DMS79 (cell line): ENCODE measurements around the gene MTMR6.

Experiments used
- DNase-seq: peaks from one replicate; lab custom pipeline; 2025; lab: John Stamatoyannopoulos, UW

Gene MTMR6

DNA sequence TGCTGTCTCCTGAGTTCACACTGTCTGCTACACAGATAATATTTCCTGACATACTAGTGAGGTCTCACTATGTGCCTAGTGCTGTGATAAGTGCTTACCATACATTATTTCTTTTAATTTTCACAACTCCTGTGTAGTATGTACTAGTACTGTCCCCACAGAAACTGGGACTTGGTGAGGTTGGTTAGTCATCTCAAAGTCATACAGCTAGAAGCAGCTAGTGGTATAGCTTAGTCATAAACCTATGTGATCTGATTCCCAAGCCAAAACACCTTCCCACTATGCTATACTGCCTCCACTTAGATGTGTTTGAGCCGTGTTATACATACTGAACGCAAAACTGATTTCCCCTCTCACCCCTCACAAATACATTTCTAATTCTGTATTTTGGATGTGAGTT, 10.5 kb downstream of the MTMR6 start:
- DNase-seq: no peak

DNA sequence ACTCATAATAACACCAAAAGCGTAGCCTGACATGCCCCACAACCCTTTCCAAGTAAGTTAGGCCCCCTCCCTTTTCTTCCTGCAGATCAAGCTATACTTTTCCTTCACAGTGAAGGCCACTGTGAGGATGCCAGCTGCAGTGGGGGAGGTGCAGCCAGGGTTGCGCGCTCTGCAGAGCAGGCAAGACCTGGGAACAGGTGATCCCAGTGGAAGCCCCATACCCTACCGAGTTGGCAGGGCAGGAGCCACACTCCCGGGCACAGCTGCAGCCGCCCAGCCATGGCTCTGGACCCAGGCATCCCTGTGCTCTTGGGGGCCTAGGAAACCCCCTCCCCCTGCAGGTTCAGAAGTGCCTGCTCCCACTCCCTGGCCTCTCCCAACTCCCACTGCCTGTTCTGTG, 18.7 kb downstream of the MTMR6 start:
- DNase-seq: no peak

DNA sequence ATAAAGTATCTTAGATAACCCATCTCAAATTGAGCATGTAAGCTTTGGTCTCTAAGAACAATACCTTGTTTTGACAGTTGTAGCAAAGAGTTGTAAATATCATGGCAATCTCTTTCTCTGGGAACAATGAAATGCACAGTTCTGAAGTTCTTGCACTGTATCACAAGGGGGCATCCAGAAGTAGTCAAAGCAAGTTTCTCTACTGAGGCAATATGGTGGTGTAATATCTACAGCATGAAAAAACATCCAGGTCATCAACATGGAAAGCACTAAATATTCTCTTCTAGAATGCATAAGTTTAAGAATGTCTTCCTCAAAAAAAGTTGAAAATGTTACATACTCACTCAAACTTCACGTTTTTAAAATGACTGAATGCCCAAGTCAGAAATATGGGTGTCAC, 19.6 kb downstream of the MTMR6 start:
- DNase-seq: no peak

DNA sequence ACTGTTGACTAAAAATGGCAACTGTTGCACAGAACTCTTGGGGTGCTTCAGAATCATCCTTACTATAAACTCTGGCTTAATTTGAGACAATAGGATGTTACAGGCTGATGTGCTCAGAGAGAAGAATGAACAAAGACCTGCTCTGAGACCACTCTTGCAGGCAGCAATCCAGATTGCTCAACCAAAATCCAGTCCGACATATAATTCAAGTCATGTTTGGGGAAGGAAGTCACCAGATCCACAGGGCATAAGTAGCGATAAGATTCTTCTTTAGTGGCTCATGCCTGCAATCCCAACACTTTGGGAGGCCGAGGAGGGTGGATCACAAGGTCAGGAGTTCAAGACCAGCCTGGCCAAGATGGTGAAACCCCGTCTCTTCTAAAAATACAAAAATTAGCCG, 20.6 kb downstream of the MTMR6 start:
- DNase-seq: no peak

DNA sequence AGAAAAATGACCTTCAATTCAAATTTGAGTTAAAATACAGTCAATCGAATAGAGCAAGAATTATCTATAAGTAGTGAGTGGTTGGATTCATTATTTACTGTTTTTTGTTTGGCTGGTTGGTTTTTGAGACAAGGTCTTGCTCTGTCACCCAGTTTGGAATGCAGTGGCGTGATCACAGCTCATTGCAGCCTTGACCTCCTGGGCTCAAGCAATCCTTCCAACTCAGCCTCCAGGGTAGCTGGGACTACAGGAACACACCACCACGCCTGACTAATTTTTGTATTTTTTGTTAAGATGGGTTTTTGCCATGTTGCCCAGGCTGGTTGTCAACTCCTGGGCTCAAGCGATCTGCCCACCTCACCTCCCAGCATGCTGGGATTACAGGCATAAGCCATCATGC, 25.0 kb downstream of the MTMR6 start:
- DNase-seq: no peak

DNA sequence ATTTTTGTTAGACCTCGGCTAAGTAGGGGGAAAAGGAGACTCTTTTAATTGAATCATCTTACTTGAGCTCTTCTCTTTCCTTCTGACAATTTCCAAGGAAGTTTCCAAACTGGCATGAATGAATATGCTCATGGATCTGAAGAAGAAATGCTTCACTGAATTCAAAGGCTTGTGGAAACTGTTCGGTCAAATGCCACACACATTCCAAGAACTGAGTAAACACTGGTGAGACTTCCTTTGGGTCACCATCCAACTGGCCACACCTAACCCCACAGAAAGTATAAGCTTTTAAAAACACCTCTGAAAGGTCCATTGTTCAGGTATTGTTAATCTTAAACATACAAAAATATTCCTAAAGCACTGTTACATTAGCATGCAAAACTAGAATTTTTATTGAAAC, 33.6 kb downstream of the MTMR6 start:
- DNase-seq: no peak

DNA sequence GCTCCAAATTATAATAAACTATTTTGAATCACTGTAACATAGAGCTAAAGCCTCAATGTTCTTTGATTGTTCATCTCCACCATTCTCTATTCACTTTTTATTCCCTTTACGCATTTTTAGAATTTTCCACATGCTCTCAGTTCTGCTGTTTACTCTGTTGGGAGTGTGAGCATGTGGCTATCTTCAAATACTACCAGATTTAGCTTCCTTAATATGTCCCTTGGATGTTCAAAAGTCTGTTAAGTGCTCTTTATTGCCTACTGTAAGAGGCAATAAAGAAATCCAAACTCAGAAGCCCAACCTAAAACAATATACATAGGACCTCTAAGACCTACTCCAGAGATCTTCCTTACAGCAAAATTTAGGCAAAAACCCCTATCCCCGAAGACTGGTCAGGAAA, 34.5 kb downstream of the MTMR6 start:
- DNase-seq: no peak

DNA sequence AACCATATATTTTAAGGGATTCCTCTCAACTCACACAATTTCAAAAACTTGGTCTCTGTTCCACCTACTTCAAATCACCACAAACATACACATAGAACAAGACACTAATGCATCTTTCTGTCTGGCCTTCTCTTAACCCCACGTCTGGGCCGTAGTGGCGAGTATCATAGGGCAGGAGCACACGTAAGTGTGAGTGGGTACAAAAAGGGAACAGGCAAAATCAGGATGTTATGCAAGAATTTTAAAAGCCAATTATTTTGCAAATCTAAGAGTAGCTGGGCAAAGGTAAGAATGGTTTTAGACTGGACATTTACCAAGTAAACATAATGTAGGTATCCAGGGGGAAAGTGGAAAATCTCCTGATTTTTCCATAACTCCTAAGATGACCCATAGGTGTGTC, 35.1 kb downstream of the MTMR6 start:
- no peak for DNase-seq

DNA sequence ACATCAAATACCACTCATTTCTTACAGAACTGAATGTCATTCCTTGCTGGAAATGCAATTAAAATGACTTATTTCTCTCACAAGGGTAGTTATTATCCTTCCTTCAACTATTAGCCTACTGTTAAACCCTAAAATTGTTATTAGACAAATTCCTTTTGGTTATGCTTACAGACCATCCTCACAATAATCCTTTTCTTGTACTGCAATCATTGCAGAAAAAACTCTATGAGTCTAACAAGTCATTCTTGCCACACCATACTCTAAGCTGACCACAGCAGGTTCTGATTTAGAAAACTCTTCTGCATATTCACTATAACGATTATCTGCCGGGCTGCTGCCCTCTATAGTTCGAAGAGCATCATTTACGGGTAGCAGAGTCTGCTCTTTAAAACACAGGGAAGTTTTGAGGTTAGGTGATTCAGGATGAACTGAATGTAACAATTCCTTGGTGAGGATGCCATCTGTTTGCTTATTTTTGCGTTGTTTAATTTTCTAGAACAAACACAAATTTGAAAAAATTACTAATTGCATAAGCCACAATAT, 38.2 kb downstream of the MTMR6 start:
- DNase-seq: no peak

DNA sequence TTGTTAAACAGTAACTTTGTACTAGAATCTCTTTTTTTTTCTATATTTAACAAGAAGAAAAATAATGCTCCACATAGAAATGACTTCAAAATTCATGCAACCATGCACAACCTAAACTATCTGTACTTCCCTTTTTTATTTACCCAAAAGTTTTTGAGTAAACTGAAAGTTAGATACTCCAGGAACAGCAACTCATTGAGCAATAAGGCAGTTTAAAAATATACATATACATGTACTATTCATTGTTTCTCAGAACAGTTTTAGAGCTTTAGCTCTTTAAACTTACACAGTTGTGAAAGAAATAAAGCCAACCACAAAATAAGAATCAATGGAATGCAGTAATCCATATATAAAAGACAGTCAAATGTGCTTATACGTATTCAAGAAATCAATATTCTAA, 39.2 kb downstream of the MTMR6 start:
- no peak for DNase-seq

DNA sequence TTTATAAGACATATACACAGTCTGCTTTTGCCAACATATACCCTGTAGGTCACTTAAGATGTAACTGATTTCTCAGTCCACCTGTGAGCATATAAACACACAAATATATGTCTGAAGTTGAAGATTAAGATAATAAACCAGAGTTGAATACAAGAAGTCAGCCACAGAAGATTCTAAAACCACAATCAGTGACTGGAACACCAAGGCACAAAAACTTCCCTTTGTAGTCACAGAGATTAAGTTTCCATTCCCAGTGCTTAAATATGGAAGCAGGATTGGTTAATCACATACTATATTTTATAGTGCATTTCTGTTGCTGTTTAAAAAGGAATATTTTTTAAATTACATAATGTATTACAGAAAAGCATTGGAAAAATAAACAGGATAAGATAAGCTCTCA, 39.9 kb downstream of the MTMR6 start:
- DNase-seq: no peak

DNA sequence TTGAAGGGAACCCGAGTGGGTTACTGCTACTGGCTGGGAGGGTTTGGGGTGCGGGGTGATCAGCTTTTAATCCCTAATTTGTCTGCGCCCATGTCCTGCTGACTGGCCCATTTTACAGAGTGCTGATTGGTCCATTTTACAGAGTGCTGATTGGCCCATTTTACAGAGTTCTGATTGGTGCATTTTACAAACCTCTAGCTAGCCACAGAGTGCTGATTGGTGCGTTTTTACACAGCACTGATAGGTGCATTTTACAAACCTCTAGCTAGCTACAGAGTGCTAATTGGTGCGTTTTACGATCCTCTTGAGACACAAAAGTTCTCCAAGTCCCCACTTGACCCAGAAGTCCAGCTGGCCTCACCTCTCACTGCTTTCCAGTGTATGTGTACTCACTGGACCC, 43.2 kb downstream of the MTMR6 start:
- DNase-seq: no peak

DNA sequence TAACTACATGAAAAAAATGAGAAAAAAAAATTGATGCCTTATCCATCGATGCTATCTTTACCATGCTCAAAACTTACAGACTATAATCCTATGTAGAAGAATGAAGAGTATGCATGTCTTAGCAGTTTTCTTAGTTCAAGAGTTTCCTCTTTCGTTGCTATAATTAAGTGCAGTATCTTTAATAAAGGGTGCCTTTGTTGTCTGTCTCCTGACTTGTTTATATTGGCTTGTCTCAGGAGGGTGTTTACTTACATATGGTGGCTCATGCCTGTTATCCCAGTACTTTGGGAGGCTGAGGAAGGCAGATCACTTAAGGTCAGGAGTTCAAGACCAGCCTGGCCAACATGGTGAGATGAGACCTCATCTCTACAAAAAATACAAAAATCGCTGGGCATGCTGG, 44.3 kb downstream of the MTMR6 start:
- DNase-seq: no peak

DNA sequence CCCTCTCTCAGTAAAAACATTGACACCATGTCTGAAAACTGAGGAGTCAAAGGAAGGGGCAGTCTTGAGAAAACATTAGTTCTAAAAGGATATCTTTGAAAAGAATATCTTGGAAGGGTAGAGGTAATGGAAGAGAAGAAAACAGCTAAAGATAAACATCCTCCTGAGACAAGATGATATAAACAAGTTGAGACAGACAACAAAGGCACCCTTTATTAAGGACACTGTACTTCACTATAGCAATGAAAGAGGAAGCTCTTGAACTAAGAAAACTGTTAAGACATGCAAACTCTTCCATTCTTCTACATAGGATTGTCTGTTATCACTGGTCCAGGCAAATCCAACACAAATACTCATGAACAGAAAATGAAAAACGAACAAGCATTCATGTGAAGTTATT, 46.3 kb downstream of the MTMR6 start:
- DNase-seq: no peak

DNA sequence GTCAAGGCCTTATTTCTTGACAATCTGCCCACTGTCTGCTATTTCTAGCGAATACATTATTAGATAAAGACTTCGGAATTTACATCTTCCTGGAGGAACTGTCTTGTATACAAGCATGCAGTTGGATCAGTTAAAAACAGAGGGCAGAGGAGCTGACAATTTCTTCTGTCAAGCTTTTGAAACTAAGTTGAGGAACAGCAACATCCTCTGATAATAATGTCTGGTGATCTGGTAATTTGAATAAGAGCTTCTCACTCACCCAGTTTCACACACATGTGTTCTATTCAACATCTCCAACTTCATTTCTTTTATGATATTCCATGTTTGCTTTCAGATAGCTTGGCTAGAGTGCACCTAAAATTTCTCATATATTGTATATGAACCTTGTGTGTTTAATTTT, 50.2 kb downstream of the MTMR6 start:
- no peak for DNase-seq

DNA sequence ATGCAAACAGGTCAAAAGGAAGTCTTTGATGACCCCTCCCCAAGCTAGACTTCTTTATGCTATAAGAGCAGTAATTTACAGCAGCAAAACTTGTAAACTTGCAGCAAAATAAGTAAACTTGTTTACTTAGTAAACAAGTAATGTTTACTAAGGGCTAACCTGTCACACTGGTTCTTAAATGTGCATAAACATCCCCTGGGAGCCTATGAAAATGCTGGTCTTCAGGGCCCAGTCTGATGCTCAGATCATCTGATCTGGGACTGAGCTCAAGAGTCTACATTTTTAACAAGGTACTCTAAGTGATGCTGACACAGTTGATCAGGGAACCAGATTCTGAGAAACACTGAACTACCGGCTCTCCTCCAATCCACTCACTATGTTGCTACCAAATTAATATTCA, 53.4 kb downstream of the MTMR6 start:
- DNase-seq: no peak

DNA sequence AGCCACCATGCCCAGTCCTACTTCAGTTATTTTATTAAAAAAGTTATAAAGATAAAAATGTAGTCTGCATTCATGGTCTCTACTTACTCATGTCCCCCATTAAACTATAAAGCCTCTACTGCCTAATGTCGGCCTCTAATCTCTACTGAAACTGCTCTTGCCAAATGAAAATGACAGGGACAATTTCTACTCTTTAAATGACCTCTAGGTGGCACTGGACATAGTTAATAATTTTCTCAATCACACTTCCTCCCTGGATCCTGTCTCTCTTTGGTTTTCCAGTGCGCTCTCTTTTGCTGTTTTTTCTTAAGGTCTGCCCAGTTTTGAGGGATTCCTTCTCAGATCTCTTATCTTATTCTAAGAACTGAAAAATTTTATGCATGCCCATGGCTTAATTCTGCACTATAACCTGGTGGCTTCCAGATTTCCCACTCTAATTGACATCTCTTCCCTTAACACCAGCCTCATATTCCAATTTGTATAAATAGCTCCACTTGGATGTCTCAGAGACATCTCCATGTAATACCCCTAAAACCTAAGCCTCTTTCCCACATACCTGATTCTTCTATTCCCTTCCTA, 54.3 kb downstream of the MTMR6 start:
- DNase-seq: peak; percentile 8

DNA sequence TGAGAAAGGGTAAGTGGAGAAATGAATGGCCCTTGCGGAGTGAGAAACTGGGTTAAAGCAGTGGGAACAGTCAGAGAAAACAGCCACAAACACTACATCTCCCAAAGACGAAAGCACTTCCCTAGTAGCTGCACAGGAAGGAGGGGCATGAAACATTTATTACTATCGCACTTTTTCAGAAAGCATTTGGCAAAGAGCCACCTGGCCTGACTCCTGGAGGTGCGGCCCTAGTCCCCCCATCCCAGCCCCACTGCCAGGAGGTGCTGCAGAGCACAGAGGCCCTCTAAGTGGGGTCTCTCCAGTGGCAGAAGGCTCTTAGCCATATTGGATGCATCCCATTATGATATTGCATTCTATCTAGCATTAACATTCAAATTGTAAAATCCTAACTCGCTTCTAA, 55.8 kb downstream of the MTMR6 start:
- DNase-seq: no peak

DNA sequence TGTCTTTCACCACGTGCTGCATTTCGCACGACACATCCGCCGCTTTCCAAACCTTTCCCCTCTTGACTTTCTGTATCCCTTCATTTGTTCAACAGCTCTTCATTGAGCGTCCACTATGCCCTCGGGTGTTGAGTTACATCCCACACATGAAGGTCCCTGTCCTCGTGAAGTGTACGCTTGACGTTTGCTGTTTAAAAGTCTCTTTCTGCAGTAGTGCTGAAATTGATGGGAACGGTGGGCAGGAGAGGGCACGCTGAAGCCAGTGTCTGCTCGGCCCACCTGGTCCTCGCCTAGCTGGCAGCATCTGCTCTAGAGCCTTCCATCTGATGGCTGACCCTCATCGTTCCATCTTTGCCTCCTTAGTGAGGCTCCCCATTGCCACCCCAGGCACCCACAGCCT, 59.6 kb downstream of the MTMR6 start:
- no peak for DNase-seq

DNA sequence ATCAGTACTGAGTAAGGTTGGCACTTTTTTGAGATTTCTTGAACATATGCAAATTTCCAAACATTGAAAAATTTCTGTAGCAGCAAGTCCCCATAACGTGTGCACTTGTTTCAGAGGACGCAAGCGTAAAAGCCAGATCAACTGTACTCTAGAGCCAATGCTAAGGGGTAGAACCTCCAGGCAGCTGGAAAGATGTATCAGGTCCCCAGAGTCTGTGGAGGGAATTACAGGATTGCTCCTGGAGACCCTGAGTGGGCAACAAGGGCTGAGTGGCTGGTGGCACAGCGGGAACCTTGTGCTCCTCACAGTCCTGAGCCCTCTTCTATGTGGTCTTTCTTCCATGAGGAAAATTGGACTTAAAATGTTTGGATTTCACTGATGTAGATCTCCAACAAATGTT, 61.3 kb downstream of the MTMR6 start:
- no peak for DNase-seq

DNA sequence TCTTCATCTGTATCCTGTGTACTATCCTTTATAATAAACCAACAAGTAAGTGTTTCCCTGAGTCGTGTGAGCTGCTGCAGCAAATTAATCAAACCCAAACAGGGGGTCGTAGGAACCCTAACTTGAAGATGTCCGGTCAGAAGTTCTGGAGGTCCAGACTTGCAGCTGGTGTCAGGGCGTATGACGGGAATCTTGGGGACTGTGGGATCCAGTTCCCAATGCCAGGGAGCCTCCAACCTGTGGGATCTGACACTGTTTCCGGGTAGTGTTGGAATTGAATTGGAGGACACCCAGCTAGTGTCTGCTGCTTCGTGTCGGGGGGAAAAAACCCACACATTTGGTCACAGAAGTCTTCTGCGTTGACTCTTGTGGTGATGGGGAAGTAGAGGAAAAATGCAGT, 63.1 kb downstream of the MTMR6 start:
- no peak for DNase-seq

DNA sequence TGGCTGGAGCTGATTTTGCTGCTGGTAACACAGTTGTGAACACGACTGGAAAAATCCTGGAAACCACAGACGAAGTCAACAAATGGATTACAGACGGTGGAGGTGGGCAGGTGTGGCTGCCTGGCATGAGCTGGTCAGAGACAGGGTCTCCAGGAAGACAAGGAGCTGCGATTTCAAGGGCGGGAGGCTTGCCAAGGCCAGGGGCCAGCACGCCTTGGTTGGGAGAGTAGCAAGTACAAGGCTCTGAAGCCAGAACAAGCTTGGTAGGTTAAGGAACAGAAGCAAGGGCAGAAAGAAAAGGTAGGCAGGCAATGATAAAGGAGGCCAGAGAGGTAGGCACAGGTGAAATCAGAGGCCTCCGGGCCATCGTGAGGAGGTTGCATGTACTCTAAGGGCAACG, 64.5 kb downstream of the MTMR6 start:
- no peak for DNase-seq

DNA sequence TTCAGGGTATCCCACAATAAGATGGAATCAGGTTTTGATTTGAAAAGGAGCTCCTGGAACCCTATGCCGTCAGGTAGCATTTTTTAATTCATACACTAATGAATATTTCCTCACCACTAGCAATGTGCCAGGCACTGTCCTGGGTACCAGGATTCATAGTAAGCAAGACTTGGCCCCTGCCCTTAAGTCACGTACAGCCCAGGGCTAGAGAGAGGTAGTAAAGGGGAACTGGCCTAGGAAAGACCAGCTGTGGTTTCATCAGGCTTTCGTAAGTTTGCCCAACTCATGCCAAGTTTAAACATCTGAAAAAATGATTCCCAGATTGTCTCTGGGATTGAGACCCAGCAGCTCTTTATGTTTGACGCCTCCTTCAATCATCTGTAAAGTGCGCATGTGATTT, 69.3 kb downstream of the MTMR6 start:
- no peak for DNase-seq

DNA sequence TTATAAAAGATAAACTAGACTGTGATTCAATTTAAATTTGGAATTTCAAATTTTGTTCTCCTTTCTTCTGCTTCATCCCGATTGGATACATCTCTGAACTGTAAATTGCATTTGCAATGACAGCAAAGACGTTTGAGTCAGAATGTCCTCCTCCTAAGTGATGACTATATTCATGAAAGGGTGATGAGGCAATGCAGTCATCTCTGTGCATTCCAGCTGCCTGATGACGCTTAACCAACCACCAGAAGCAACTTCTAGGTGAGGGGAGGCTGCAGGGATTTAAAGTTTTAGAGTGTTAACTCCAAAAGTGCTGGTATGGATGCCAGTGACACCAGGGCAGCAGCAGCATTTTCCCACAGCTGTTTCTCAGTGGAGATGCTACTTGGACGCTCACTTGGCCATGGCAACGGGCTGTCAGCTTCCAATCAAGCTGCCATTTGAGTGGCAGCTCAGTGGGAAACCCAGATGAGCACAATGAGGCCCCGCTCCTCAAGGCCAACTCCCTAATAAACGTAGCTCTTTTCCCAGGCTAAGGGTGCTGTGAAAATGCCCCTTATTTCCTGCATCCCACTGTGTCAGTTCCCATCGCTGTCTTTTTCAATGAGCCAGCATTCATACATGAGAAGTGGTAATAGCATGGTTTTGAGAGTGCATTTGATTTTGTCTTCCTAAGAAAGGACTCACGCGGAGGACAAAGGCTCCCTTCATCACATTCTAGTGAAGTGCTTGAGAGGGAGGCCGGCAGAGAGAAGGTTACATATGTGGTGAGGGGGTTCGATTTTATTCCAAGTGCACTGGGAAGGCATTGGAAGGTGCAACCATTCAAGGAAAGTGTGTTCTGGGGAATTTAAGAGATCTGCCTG, 70.0 kb downstream of the MTMR6 start:
- no peak for DNase-seq
